SK-N-SH (cell line): ENCODE measurements around the gene TNRC6A. TPM values are rescaled to one million over a fixed set of nuclear protein-coding genes. Genes with fewer than 3 reads are reported as not detected.

Source experiments
- CTCF ChIA-PET: fragments of 300-600, 350-600 bp; formaldehyde crosslinking; extraction: SDS; loops from one replicate; lab custom pipeline; 2021; lab: Yijun Ruan, JAX
- POLR2A ChIA-PET: fragments of 350-600 bp; sonication (Branson Sonifier 250); formaldehyde crosslinking; extraction: SDS; loops from one replicate; lab custom pipeline; 2020; ENCODE audit warnings: antibody characterized with exemption, inconsistent platforms; lab: Yijun Ruan, JAX
- DNase-seq: peaks from one replicate; pipeline ENCODE4 v3.0.0; 2012
- H2AFZ ChIP-seq: fragments of 200-600 bp; sonication (generic); 2 replicates; pipeline ENCODE4 v1.8.1; 2016; ENCODE audit warnings: antibody characterized with exemption, mild to moderate bottlenecking, low read depth
- H3F3A ChIP-seq: fragments of 200-600 bp; sonication (generic); replicated peaks from 2 replicates; pipeline ENCODE3; 2016; ENCODE audit warnings: antibody characterized with exemption, mild to moderate bottlenecking; ENCODE audit not compliant: insufficient read depth
- H3K27ac ChIP-seq, 2 experiments: fragments of 200-500 bp in 1 of 2; fragments of 200-600 bp in 1 of 2; sonication (Bioruptor generic) in 1 of 2; sonication (generic), shearing (Covaris generic) in 1 of 2; 2 replicates each; pipeline versions ENCODE4 v1.5.1 to v1.6.1; 2014 to 2016; ENCODE audit warnings: low read depth in 2 of 2, inconsistent platforms in 1 of 2, low read length in 1 of 2, mild to moderate bottlenecking in 1 of 2, mixed read lengths in 1 of 2
- H3K27me3 ChIP-seq: fragments of 200-600 bp; sonication (generic), shearing (Covaris generic); 2 replicates; pipeline ENCODE4 v1.6.1; 2016; ENCODE audit warnings: mixed run types; ENCODE audit not compliant: insufficient read depth
- H3K36me3 ChIP-seq, 2 experiments: fragments of 200-500 bp in 1 of 2; fragments of 200-600 bp in 1 of 2; sonication (Bioruptor generic) in 1 of 2; sonication (generic) in 1 of 2; replicated peaks in 1 of 2; 2 replicates each; pipeline versions ENCODE3 to v1.5.1; 2014 to 2016; ENCODE audit warnings: low read length in 1 of 2, mild to moderate bottlenecking in 1 of 2; ENCODE audit not compliant: insufficient read depth in 2 of 2, control insufficient read depth in 1 of 2
- H3K4me1 ChIP-seq, 2 experiments: fragments of 200-500 bp in 1 of 2; fragments of 200-600 bp in 1 of 2; sonication (Bioruptor generic) in 1 of 2; sonication (generic), shearing (Covaris generic) in 1 of 2; 2 replicates each; pipeline versions ENCODE4 v1.5.1 to v1.6.1; 2014 to 2016; ENCODE audit warnings: low read depth in 1 of 2, low read length in 1 of 2, mixed run types in 1 of 2; ENCODE audit not compliant: insufficient read depth in 2 of 2, control insufficient read depth in 1 of 2
- H3K4me2 ChIP-seq: fragments of 200-600 bp; sonication (generic), shearing (Covaris generic); 2 replicates; pipeline ENCODE4 v1.6.1; 2017; ENCODE audit warnings: mixed run types
- H3K4me3 ChIP-seq, 2 experiments: fragments of 200-500 bp in 1 of 2; fragments of 200-600 bp in 1 of 2; sonication (Bioruptor generic) in 1 of 2; sonication (generic), shearing (Covaris generic) in 1 of 2; 2 replicates each; pipeline versions ENCODE4 v1.5.1 to v1.8.1; 2014 to 2016; ENCODE audit warnings: low read depth in 2 of 2, inconsistent platforms in 1 of 2, low read length in 1 of 2, mild to moderate bottlenecking in 1 of 2, mixed read lengths in 1 of 2, moderate library complexity in 1 of 2
- H3K79me2 ChIP-seq: fragments of 200-600 bp; sonication (generic); 2 replicates; pipeline ENCODE4 v1.8.1; 2017; ENCODE audit warnings: mild to moderate bottlenecking; ENCODE audit not compliant: insufficient read depth
- H3K9ac ChIP-seq: fragments of 200-600 bp; sonication (generic); 2 replicates; pipeline ENCODE4 v1.6.1; 2017; ENCODE audit warnings: mixed run types
- H3K9me2 ChIP-seq: fragments of 200-600 bp; sonication (generic); 2 replicates; pipeline ENCODE4 v1.6.1; 2017; ENCODE audit warnings: mixed run types
- H3K9me3 ChIP-seq: fragments of 200-600 bp; sonication (generic); 2 replicates; pipeline ENCODE4 v1.6.1; 2017; ENCODE audit warnings: mixed run types, mild to moderate bottlenecking, moderate library complexity
- H4K20me1 ChIP-seq: fragments of 200-600 bp; sonication (generic); 2 replicates; pipeline ENCODE4 v1.6.1; 2017; ENCODE audit warnings: mild to moderate bottlenecking, mixed run types; ENCODE audit not compliant: insufficient read depth
- CHD2 ChIP-seq: fragments of 150-350 bp; IDR thresholded peaks from 2 replicates; pipeline ENCODE4 v1.6.1; 2018; ENCODE audit warnings: low read length; ENCODE audit not compliant: partially characterized antibody
- CTCF ChIP-seq: fragments of 200-600 bp; sonication (generic); IDR thresholded peaks from 2 replicates; pipeline ENCODE4 v1.6.1; 2017; ENCODE audit warnings: antibody characterized with exemption, mild to moderate bottlenecking, moderate library complexity
- ELF1 ChIP-seq: IDR thresholded peaks from 2 replicates; pipeline ENCODE4 v1.4.0; 2012
- EP300 ChIP-seq, 2 experiments: IDR thresholded peaks; 2 replicates each; pipeline versions ENCODE4 v1.4.0 to v1.6.1; 2012; ENCODE audit warnings: borderline replicate concordance in 1 of 2, low read depth in 1 of 2, low read length in 1 of 2
- FOSL2 ChIP-seq: IDR thresholded peaks from 2 replicates; pipeline ENCODE4 v1.4.0; 2012; ENCODE audit warnings: low read depth, mild to moderate bottlenecking, moderate library complexity, borderline replicate concordance
- FOXJ3 ChIP-seq: sonication (generic); formaldehyde crosslinking; IDR thresholded peaks from 2 replicates; pipeline ENCODE4 v1.5.1; 2020; ENCODE audit warnings: mild to moderate bottlenecking, missing genetic modification reagents
- FOXM1 ChIP-seq: IDR thresholded peaks from 2 replicates; pipeline ENCODE4 v1.4.0; 2012; ENCODE audit warnings: low read depth, mild to moderate bottlenecking
- GABPA ChIP-seq: IDR thresholded peaks from 2 replicates; pipeline ENCODE4 v1.4.0; 2012; ENCODE audit warnings: low read depth, mild to moderate bottlenecking
- GATA2 ChIP-seq: sonication (generic); formaldehyde crosslinking; IDR thresholded peaks from 2 replicates; pipeline ENCODE4 v1.5.0; 2020; ENCODE audit warnings: mild to moderate bottlenecking, missing genetic modification reagents
- JUND ChIP-seq: IDR thresholded peaks from 2 replicates; pipeline ENCODE4 v1.4.0; 2012
- MXI1 ChIP-seq: IDR thresholded peaks from 2 replicates; pipeline ENCODE4 v1.6.1; 2012; ENCODE audit warnings: mild to moderate bottlenecking, low read depth, low read length, improper control_type of control experiment
- NRF1 ChIP-seq: IDR thresholded peaks from 2 replicates; pipeline ENCODE4 v1.6.1; 2012; ENCODE audit warnings: low read depth, mild to moderate bottlenecking, low read length
- POLR2AphosphoS5 ChIP-seq: IDR thresholded peaks from 2 replicates; pipeline ENCODE4 v1.6.1; 2012; ENCODE audit warnings: low read depth, low read length
- RCOR1 ChIP-seq: fragments of 150-350 bp; IDR thresholded peaks from 2 replicates; pipeline ENCODE4 v1.6.1; 2017; ENCODE audit warnings: antibody characterized with exemption, low read length
- REST ChIP-seq: IDR thresholded peaks from 2 replicates; pipeline ENCODE4 v1.6.1; 2012; ENCODE audit warnings: mild to moderate bottlenecking, low read depth, low read length, moderate library complexity
- RFX5 ChIP-seq: IDR thresholded peaks from 2 replicates; pipeline ENCODE4 v1.6.1; 2012; ENCODE audit warnings: mild to moderate bottlenecking, improper control_type of control experiment, low read length
- TCF12 ChIP-seq: IDR thresholded peaks from 2 replicates; pipeline ENCODE4 v1.4.0; 2012
- USF2 ChIP-seq: fragments of 150-350 bp; IDR thresholded peaks from 2 replicates; pipeline ENCODE4 v1.6.1; 2017; ENCODE audit warnings: antibody characterized with exemption, low read length, low read depth, borderline replicate concordance
- YY1 ChIP-seq: IDR thresholded peaks from 2 replicates; pipeline ENCODE4 v1.4.0; 2012; ENCODE audit warnings: low read depth, mild to moderate bottlenecking
- ZBTB33 ChIP-seq: IDR thresholded peaks from 2 replicates; pipeline ENCODE4 v1.4.0; 2012; ENCODE audit warnings: low read depth, borderline replicate concordance
- WGBS: methylation state at CpG from one replicate; pipeline ENCODE4 v1.1.6; 2017; ENCODE audit warnings: low lambda C conversion rate; 5-methylcytosine and 5-hydroxymethylcytosine counted together
- polyA plus RNA-seq, 3 experiments: library from polyadenylated mRNA; depleted of rRNA; stranded (reverse); fragments of >200 nt; gene quantifications; 2 replicates each; pipeline ENCODE4 v1.2.3, GENCODE V29; 2012

The TNRC6A gene
- polyA plus RNA-seq, 1 of the 3 experiments (the other 2 are of a cell fraction) = 32.5 TPM

GRCh38 chr16:24747441-24747840 lies 18.0 kb downstream of the TNRC6A start:
- Histone ChIP-seq H3K9me2 (no peaks in the 10 kb centered on the region), H2AFZ (no peak overlapping the region), H3K9me3 (no peaks in the 10 kb centered on the region), H3K79me2 (peaks cover 100% of the 10 kb centered on the region), H3F3A (peaks cover 22% of the 10 kb centered on the region), H3K4me2 (peak overlapping the region; percentile 33; the same call in 1 of the 2 replicates), H3K27me3 (no peaks in the 10 kb centered on the region), H3K27ac (peak overlapping the region; percentile 39 to 78; a peak in 3 of 4 replicates), H3K36me3 (peaks cover 11 to 28% of the 10 kb centered on the region in 2 experiments), H4K20me1 (peaks cover 98% of the 10 kb centered on the region), H3K9ac (no peak overlapping the region), H3K4me1 (peaks cover 12 to 23% of the 10 kb centered on the region in 2 experiments), H3K4me3 (no peak overlapping the region)
- CTCF ChIA-PET = no interaction called here
- no peak for DNase-seq
- POLR2A ChIA-PET = no interaction called here
- WGBS = 95% methylated on average over 2 of the region's 2 CpGs
- no peak for TF ChIP-seq RFX5
- no peak for TF ChIP-seq TCF12
- no peak for TF ChIP-seq CHD2
- TF ChIP-seq REST = no peak
- no peak for TF ChIP-seq FOXM1
- no peak for TF ChIP-seq YY1
- no peak for TF ChIP-seq GATA2 (CRISPR knock-in tag)
- no peak for TF ChIP-seq GABPA
- no peak for TF ChIP-seq EP300 (IDR thresholded peaks at IDR 0.05; ENCODE audit: borderline replicate concordance in 1 of 2, low read depth in 1 of 2, low read length in 1 of 2)
- no peak for TF ChIP-seq POLR2AphosphoS5

- Histone ChIP-seq H3K9ac (no peak overlapping the region), H2AFZ (no peak overlapping the region), H3K9me3 (no peaks in the 10 kb centered on the region), H3F3A (peaks cover 22% of the 10 kb centered on the region), H3K27me3 (no peaks in the 10 kb centered on the region), H3K4me2 (peak overlapping the region; percentile 33; the same call in 1 of the 2 replicates), H3K79me2 (peaks cover 100% of the 10 kb centered on the region), H3K4me1 (peaks cover 12 to 24% of the 10 kb centered on the region in 2 experiments), H3K9me2 (no peaks in the 10 kb centered on the region), H3K36me3 (peaks cover 11 to 26% of the 10 kb centered on the region in 2 experiments), H4K20me1 (peaks cover 98% of the 10 kb centered on the region), H3K4me3 (no peak overlapping the region), H3K27ac (peak overlapping the region; percentile 39 to 78)
- ChIA-PET POLR2A (no interaction called here), CTCF (no interaction called here)
- no peak for DNase-seq
- 42% methylated on average over 2 of the region's 2 CpGs for WGBS
- TF ChIP-seq RCOR1 (no peak), FOSL2 (peak; percentile 86), ELF1 (no peak), CTCF (no peak), TCF12 (peak; percentile 57), YY1 (no peak), FOXM1 (no peak), NRF1 (no peak), USF2 (no peak), MXI1 (peak; percentile 36; the same call in 1 of the 2 replicates), JUND (peak; percentile 79), POLR2AphosphoS5 (no peak), FOXJ3 (no peak), GABPA (no peak), RFX5 (no peak), ZBTB33 (no peak)
Measured at GRCh38 chr16:24748242-24748641, 18.8 kb downstream of the TNRC6A start.
